GM18526 (cell line): ENCODE measurements around the gene TOMM20.

Experiments used
- POLR2A ChIP-seq: IDR thresholded peaks from 3 replicates; pipeline ENCODE4 v1.6.1; 2011; ENCODE audit not compliant: insufficient read length; ENCODE audit errors: extremely low read depth

TOMM20 gene

GRCh38 chr1:235093013-235093695 lies 35.5 kb downstream of the TOMM20 start:
- no peak for TF ChIP-seq POLR2A

- TF ChIP-seq POLR2A, result no peak
These were observed 38.1 kb downstream of the TOMM20 start for GRCh38 chr1:235090406-235091069.

GRCh38 chr1:235088907-235089306 lies 39.7 kb downstream of the TOMM20 start:
- no peak for TF ChIP-seq POLR2A

GRCh38 chr1:235088430-235088829 lies 40.2 kb downstream of the TOMM20 start:
- no peak for TF ChIP-seq POLR2A

- TF ChIP-seq POLR2A, result no peak
These were observed 40.7 kb downstream of the TOMM20 start for GRCh38 chr1:235087906-235088305.

GRCh38 chr1:235079443-235080296 lies 49.0 kb downstream of the TOMM20 start:
- no peak for TF ChIP-seq POLR2A

- no peak for TF ChIP-seq POLR2A
These were observed 49.9 kb downstream of the TOMM20 start for GRCh38 chr1:235078480-235079381.

- TF ChIP-seq POLR2A, result no peak
These were observed 50.8 kb downstream of the TOMM20 start for GRCh38 chr1:235077571-235078479.

- no peak for TF ChIP-seq POLR2A
These were observed 51.5 kb downstream of the TOMM20 start for GRCh38 chr1:235077163-235077540.

- no peak for TF ChIP-seq POLR2A
These were observed 52.0 kb downstream of the TOMM20 start for GRCh38 chr1:235076504-235077162.

- peak; percentile 13 for TF ChIP-seq POLR2A
These were observed 52.8 kb downstream of the TOMM20 start for GRCh38 chr1:235075777-235076308.

- TF ChIP-seq POLR2A, result no peak
These were observed 53.4 kb downstream of the TOMM20 start for GRCh38 chr1:235075048-235075776.
